Mammary epithelial cell (primary cell): ENCODE measurements around the gene TACC2.

Experiments
- CTCF ChIP-seq, 2 donors: IDR thresholded peaks in 1 of 2; conservative IDR thresholded peaks in 1 of 2; 2 replicates each; pipeline ENCODE4 v1.5.1; 2011 to 2012; ENCODE audit warnings: inconsistent platforms in 2 of 2, low read length in 2 of 2, mild to moderate bottlenecking in 2 of 2, control low read depth in 1 of 2, low read depth in 1 of 2; ENCODE audit not compliant: insufficient read depth in 1 of 2; ENCODE audit errors: extremely low read depth in 1 of 2
- EZH2 ChIP-seq: IDR thresholded peaks from 2 replicates; pipeline ENCODE4 v1.6.1; 2012; ENCODE audit warnings: low read length, inconsistent platforms, borderline replicate concordance

- TF ChIP-seq CTCF (conservative IDR thresholded peaks at IDR 0.05 in 1 of 2, IDR thresholded peaks at IDR 0.05 in 1 of 2; ENCODE audit: extremely low read depth in 1 of 2, insufficient read depth in 1 of 2, low read depth in 1 of 2, low read length in 2 of 2) (no peak), EZH2 (no peak)
These were observed 93.9 kb downstream of the TACC2 start for GRCh38 chr10:122082616-122083477.
